Activated T-helper 1 cell treated with Interleukin-2 at 50 U/mL for 16 hours (primary cell): ENCODE data around the gene CIB2.
A peak's percentile ranks its signal among the peaks of the same experiment; 100 is the strongest.

Source experiments
- DNase-seq: peaks from one replicate; pipeline ENCODE4 v3.0.0-alpha.2; 2020; ENCODE audit warnings: low read depth

CIB2 gene

GRCh38 chr15:78107471-78107870 lies 23.8 kb downstream of the CIB2 start:
- DNase-seq: no peak

GRCh38 chr15:78105476-78106241 lies 25.6 kb downstream of the CIB2 start:
- DNase-seq: no peak

- DNase-seq: no peak
Measured at GRCh38 chr15:78104566-78105475, 26.4 kb downstream of the CIB2 start.

GRCh38 chr15:78104119-78104479 lies 27.1 kb downstream of the CIB2 start:
- no peak for DNase-seq

- DNase-seq: peak; percentile 46
Measured at GRCh38 chr15:78103406-78104118, 27.7 kb downstream of the CIB2 start.

- DNase-seq: no peak
Measured at GRCh38 chr15:78102741-78103140, 28.5 kb downstream of the CIB2 start.

- no peak for DNase-seq
Measured at GRCh38 chr15:78102211-78102610, 29.0 kb downstream of the CIB2 start.

- no peak for DNase-seq
Measured at GRCh38 chr15:78101423-78102105, 29.7 kb downstream of the CIB2 start.

GRCh38 chr15:78100886-78101285 lies 30.4 kb downstream of the CIB2 start:
- DNase-seq: no peak

- no peak for DNase-seq
Measured at GRCh38 chr15:78098131-78098755, 33.0 kb downstream of the CIB2 start.

- DNase-seq: no peak
Measured at GRCh38 chr15:78097667-78098066, 33.6 kb downstream of the CIB2 start.

GRCh38 chr15:78093242-78094020 lies 37.8 kb downstream of the CIB2 start:
- DNase-seq: no peak

GRCh38 chr15:78092261-78093041 lies 38.8 kb downstream of the CIB2 start, which contains the start of gene SH2D7:
Gene SH2D7 (plus strand): TSS chr15:78092561. CDS start chr15:78092585, 24 bp downstream.
- no peak for DNase-seq

GRCh38 chr15:78090422-78091063 lies 40.7 kb downstream of the CIB2 start:
- no peak for DNase-seq

- no peak for DNase-seq
Measured at GRCh38 chr15:78088773-78089080, 42.5 kb downstream of the CIB2 start.

- DNase-seq: no peak
Measured at GRCh38 chr15:78087951-78088772, 43.1 kb downstream of the CIB2 start.

GRCh38 chr15:78085928-78086327 lies 45.3 kb downstream of the CIB2 start:
- DNase-seq: no peak

GRCh38 chr15:78084449-78084750 lies 46.8 kb downstream of the CIB2 start:
- no peak for DNase-seq
